ENCODE data around the gene BCL2L12.

DNA sequence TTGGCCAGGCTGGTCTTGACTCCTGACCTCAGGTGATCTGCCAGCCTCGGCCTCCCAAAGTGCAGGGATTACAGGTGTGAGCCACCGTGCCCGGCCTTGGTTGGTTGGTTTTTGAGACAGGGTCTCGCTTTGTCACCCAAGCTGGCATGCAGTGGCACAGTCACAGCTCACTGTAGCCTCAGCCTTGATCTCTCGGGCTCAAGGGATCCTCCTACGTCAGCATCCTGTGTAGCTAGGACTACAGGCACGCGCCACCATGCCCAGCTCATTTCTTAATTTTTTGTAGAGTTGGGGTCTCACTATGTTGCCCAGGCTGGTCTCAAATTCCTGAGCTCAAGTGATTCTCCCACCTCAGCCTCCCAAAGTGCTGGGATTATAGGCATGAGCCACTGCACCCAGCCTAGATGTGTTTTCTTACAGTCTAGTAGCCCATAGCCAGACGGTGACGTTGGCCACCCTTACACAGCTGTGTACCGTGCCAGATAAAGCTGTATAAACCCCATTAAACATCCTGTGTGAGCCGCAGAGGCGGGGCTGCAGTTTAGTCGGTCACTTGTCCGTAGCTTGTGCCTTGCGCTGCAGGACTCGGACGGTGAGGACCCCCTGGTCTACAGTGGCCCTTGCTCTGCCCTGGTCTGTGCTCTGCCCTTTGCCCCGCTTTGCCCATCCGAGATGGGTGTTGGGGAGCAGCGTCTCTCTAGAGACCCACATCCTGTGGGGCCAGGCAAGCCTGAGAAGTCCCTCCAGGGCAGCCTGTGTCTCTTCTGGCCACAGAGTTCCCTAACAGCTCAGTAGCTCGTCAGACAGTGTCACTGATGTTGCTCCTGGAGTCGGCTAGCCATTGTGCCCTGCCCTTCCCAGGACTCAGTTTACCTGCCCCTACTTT lies 9.9 kb upstream of the BCL2L12 start:
- TF ChIP-seq EZH2 (IDR thresholded peaks at IDR 0.05; ENCODE audit: borderline replicate concordance, low read depth, low read length, severe bottlenecking), result no peak
- TF ChIP-seq, protein P1, sequence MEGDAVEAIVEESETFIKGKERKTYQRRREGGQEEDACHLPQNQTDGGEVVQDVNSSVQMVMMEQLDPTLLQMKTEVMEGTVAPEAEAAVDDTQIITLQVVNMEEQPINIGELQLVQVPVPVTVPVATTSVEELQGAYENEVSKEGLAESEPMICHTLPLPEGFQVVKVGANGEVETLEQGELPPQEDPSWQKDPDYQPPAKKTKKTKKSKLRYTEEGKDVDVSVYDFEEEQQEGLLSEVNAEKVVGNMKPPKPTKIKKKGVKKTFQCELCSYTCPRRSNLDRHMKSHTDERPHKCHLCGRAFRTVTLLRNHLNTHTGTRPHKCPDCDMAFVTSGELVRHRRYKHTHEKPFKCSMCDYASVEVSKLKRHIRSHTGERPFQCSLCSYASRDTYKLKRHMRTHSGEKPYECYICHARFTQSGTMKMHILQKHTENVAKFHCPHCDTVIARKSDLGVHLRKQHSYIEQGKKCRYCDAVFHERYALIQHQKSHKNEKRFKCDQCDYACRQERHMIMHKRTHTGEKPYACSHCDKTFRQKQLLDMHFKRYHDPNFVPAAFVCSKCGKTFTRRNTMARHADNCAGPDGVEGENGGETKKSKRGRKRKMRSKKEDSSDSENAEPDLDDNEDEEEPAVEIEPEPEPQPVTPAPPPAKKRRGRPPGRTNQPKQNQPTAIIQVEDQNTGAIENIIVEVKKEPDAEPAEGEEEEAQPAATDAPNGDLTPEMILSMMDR (IDR thresholded peaks at IDR 0.05; ENCODE audit: borderline replicate concordance, extremely low read depth, low read length, poor library complexity, severe bottlenecking), result no peak

Data from DND-41 (cell line).